ENCODE results near the gene BCKDHA. TPM values are rescaled to one million over a fixed set of nuclear protein-coding genes. Genes with fewer than 3 reads are reported as not detected.

The BCKDHA gene
- 28.1 TPM for total RNA-seq

- FAIRE-seq = peak; percentile 90
- DNase-seq (ENCODE audit: low spot score in 2 of 2) = peak; percentile 93 to 98
Observed at GRCh38 chr19:41397086-41398049, at the start of gene BCKDHA, which contains the start of gene EXOSC5. TSS of gene BCKDHA (plus strand) at chr19:41397818. CDS start at chr19:41397828, 10 bp downstream. TSS of gene EXOSC5 (minus strand) at chr19:41397359. CDS start at chr19:41397328, 31 bp downstream.

GRCh38 chr19:41350735-41351338 is 46.8 kb upstream of the BCKDHA start:
- no peak for FAIRE-seq
- no peak for DNase-seq (ENCODE audit: low spot score in 2 of 2)

- FAIRE-seq (no peak), DNase-seq (ENCODE audit: low spot score in 2 of 2) (peak; percentile 60 to 73)
Observed at GRCh38 chr19:41351339-41352245, 46.0 kb upstream of the BCKDHA start.

- no peak for DNase-seq (ENCODE audit: low spot score in 2 of 2)
- no peak for FAIRE-seq
Observed at GRCh38 chr19:41352279-41352608, 45.4 kb upstream of the BCKDHA start.

- DNase-seq (ENCODE audit: low spot score in 2 of 2) (peak in 1 of 2 donors; percentile 66), FAIRE-seq (no peak)
Observed at GRCh38 chr19:41352609-41353465, 44.8 kb upstream of the BCKDHA start.

- FAIRE-seq = no peak
Observed at GRCh38 chr19:41353466-41354342, 43.9 kb upstream of the BCKDHA start, which contains the start of gene TGFB1. TSS of gene TGFB1 (minus strand) at chr19:41353922. CDS start at chr19:41353044, 878 bp downstream.

GRCh38 chr19:41354343-41354953 is 43.2 kb upstream of the BCKDHA start:
- DNase-seq (ENCODE audit: low spot score in 2 of 2) = no peak
- no peak for FAIRE-seq

More at GRCh38 chr19:41353466-41354342, 43.9 kb upstream of the BCKDHA start, which contains the start of gene TGFB1:
- DNase-seq (ENCODE audit: low spot score in 2 of 2) = peak; percentile 82 to 93

GRCh38 chr19:41355035-41355434 is 42.6 kb upstream of the BCKDHA start:
- DNase-seq (ENCODE audit: low spot score in 2 of 2) = no peak
- no peak for FAIRE-seq

- FAIRE-seq = no peak
- no peak for DNase-seq (ENCODE audit: low spot score in 2 of 2)
Observed at GRCh38 chr19:41355802-41356201, 41.8 kb upstream of the BCKDHA start.

- DNase-seq (ENCODE audit: low spot score in 2 of 2) (no peak), FAIRE-seq (no peak)
Observed at GRCh38 chr19:41356984-41357739, 40.5 kb upstream of the BCKDHA start.

- DNase-seq (ENCODE audit: low spot score in 2 of 2) (no peak), FAIRE-seq (no peak)
Observed at GRCh38 chr19:41357746-41358145, 39.9 kb upstream of the BCKDHA start.

- DNase-seq (ENCODE audit: low spot score in 2 of 2) = no peak
- FAIRE-seq = no peak
Observed at GRCh38 chr19:41359741-41360140, 37.9 kb upstream of the BCKDHA start.

GRCh38 chr19:41362143-41362847 is 35.3 kb upstream of the BCKDHA start:
- FAIRE-seq = no peak
- no peak for DNase-seq (ENCODE audit: low spot score in 2 of 2)

GRCh38 chr19:41363371-41363752 is 34.3 kb upstream of the BCKDHA start:
- FAIRE-seq (no peak), DNase-seq (ENCODE audit: low spot score in 2 of 2) (no peak)

GRCh38 chr19:41363753-41364523 is 33.7 kb upstream of the BCKDHA start, which contains the start of gene B9D2:
TSS of gene B9D2 (minus strand) at chr19:41364149. CDS start at chr19:41363519, 630 bp downstream.
- DNase-seq (ENCODE audit: low spot score in 2 of 2) (peak; percentile 90 to 96), FAIRE-seq (peak; percentile 49)

Measured in frontal cortex (tissue), 4 donors.